ENCODE data around the gene AMBP. TPM values are rescaled to one million over a fixed set of nuclear protein-coding genes. Genes with fewer than 3 reads are reported as not detected.

Gene AMBP
- total and polyA plus RNA-seq, 2 of the 13 experiments (the other 11 are each of a cell fraction or from before 2014, with no cell fraction given): 1,510 to 2,580 TPM

DNA sequence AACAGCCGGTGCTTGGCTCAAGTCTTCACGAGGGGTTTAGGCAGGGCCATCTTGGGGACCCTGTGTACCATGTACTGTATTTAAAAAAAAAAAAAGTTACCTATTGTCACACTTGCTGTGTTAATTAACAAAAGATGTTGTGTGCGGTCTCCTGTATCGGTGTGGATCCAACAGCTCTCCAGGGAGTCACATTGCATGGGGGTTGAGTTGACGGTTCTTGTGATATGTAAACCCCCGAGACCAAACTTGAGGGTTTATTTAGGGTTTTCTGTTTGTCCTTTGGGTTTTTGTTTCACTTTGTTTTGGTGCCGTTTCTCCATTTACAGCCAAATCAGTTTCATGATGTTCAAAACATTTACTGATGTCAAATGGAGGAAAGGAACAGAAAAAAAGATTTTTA lies 22.2 kb downstream of the AMBP start (continued):
- TF ChIP-seq TCF12 (IDR thresholded peaks at IDR 0.05): no peak
- TF ChIP-seq TCF12 (CRISPR knock-in tag; IDR thresholded peaks at IDR 0.05): no peak
- TF ChIP-seq CBFB (CRISPR knock-in tag; IDR thresholded peaks at IDR 0.05): no peak
- TF ChIP-seq MED13 (CRISPR knock-in tag; IDR thresholded peaks at IDR 0.05): no peak
- no peak for TF ChIP-seq ZNF12 (CRISPR knock-in tag; IDR thresholded peaks at IDR 0.05)
- TF ChIP-seq KDM6A (CRISPR knock-in tag; IDR thresholded peaks at IDR 0.05; ENCODE audit: low read depth): no peak
- TF ChIP-seq ZNF788 (CRISPR knock-in tag; IDR thresholded peaks at IDR 0.05; ENCODE audit: borderline replicate concordance): no peak
- TF ChIP-seq ZNF101 (CRISPR knock-in tag; IDR thresholded peaks at IDR 0.05; ENCODE audit: borderline replicate concordance, low read depth): no peak
- TF ChIP-seq CBX5 (CRISPR knock-in tag; IDR thresholded peaks at IDR 0.05; ENCODE audit: borderline replicate concordance): no peak

GRCh38 chr9:114055061-114055460 lies 23.0 kb downstream of the AMBP start:
- CTCF ChIA-PET (ENCODE audit: low intra/inter-chr PET ratio, low total read pairs): no interaction called here
- Histone ChIP-seq H3K79me2 (ENCODE audit: insufficient read depth, low read length) (no peaks in the 10 kb centered on the region), H3K27me3 (ENCODE audit: control insufficient read depth in 1 of 2, insufficient read depth in 2 of 2, low read length in 2 of 2) (peaks cover 2 to 6% of the 10 kb centered on the region in 2 experiments; a peak in 3 of 5 replicates), H3K9me3 (ENCODE audit: low read length) (no peaks in the 10 kb centered on the region), H4K20me1 (ENCODE audit: insufficient read depth, low read length) (peaks cover 9% of the 10 kb centered on the region), H2AFZ (ENCODE audit: low read length) (no peak overlapping the region), H3K36me3 (replicated peaks in 1 of 2; ENCODE audit: control insufficient read depth in 1 of 2, insufficient read depth in 2 of 2, low read length in 2 of 2) (peaks cover 0 to 2% of the 10 kb centered on the region in 2 experiments; a peak in 1 of 5 replicates), H3K9ac (ENCODE audit: insufficient read depth, low read depth, low read length) (no peak overlapping the region), H3K4me1 (ENCODE audit: insufficient read depth, low read length) (peaks cover 29% of the 10 kb centered on the region), H3K4me3 (replicated peaks in 1 of 3; ENCODE audit: insufficient read depth in 1 of 3, low read depth in 2 of 3, low read length in 3 of 3) (no peak overlapping the region), H3K4me2 (ENCODE audit: low read depth, low read length) (no peak overlapping the region), H3K27ac (ENCODE audit: extremely low read length, insufficient read depth, low read length) (no peak overlapping the region)
- in situ Hi-C loops (cut with HindIII; ENCODE audit: extremely low pct_ligation_motif_present, low pct_unique_long_range_greater_than_20kb) (no loop called here), intact Hi-C loops (cut with micrococcal nuclease; ENCODE audit: unreplicated experiment) (no loop called here)
- 68% methylated on average over 3 of the region's 18 CpGs for WGBS (ENCODE audit: low lambda C conversion rate)
- POLR2A ChIA-PET: no interaction called here
- no peak for TF ChIP-seq IRX3 (CRISPR knock-in tag; IDR thresholded peaks at IDR 0.05; ENCODE audit: borderline replicate concordance, low read depth)
- TF ChIP-seq CHD2 (IDR thresholded peaks at IDR 0.05; ENCODE audit: low read depth, low read length): no peak
- no peak for TF ChIP-seq ZNF331 (CRISPR knock-in tag; IDR thresholded peaks at IDR 0.05)
- TF ChIP-seq, protein P1, sequence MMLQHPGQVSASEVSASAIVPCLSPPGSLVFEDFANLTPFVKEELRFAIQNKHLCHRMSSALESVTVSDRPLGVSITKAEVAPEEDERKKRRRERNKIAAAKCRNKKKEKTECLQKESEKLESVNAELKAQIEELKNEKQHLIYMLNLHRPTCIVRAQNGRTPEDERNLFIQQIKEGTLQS (CRISPR knock-in tag; IDR thresholded peaks at IDR 0.05): no peak
- no peak for TF ChIP-seq ZNF232 (CRISPR knock-in tag; IDR thresholded peaks at IDR 0.05; ENCODE audit: borderline replicate concordance)
- no peak for TF ChIP-seq MLX (CRISPR knock-in tag; IDR thresholded peaks at IDR 0.05)
- TF ChIP-seq NR0B2 (CRISPR knock-in tag; IDR thresholded peaks at IDR 0.05): no peak
- TF ChIP-seq ZSCAN29 (CRISPR knock-in tag; conservative IDR thresholded peaks at IDR 0.05): no peak
- no peak for TF ChIP-seq NAIF1 (CRISPR knock-in tag; IDR thresholded peaks at IDR 0.05; ENCODE audit: borderline replicate concordance)
- TF ChIP-seq SNRNP70 (IDR thresholded peaks at IDR 0.05; ENCODE audit: low read depth, low read length): no peak
- TF ChIP-seq, protein P2, sequence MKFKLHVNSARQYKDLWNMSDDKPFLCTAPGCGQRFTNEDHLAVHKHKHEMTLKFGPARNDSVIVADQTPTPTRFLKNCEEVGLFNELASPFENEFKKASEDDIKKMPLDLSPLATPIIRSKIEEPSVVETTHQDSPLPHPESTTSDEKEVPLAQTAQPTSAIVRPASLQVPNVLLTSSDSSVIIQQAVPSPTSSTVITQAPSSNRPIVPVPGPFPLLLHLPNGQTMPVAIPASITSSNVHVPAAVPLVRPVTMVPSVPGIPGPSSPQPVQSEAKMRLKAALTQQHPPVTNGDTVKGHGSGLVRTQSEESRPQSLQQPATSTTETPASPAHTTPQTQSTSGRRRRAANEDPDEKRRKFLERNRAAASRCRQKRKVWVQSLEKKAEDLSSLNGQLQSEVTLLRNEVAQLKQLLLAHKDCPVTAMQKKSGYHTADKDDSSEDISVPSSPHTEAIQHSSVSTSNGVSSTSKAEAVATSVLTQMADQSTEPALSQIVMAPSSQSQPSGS (CRISPR knock-in tag; IDR thresholded peaks at IDR 0.05): no peak
- TF ChIP-seq ATF1 (CRISPR knock-in tag; IDR thresholded peaks at IDR 0.05): no peak
- no peak for TF ChIP-seq MYNN (CRISPR knock-in tag; IDR thresholded peaks at IDR 0.05; ENCODE audit: low read depth)
- TF ChIP-seq PCBP1 (IDR thresholded peaks at IDR 0.05; ENCODE audit: borderline replicate concordance, low read depth, low read length): no peak
- no peak for TF ChIP-seq ELF1 (CRISPR knock-in tag; IDR thresholded peaks at IDR 0.05)
- no peak for TF ChIP-seq ZNF556 (CRISPR knock-in tag; IDR thresholded peaks at IDR 0.05; ENCODE audit: borderline replicate concordance)
- TF ChIP-seq POLR2G (IDR thresholded peaks at IDR 0.05; ENCODE audit: low read depth, low read length): no peak
- no peak for DNase-seq (ENCODE audit: low spot score)
- BruUV-seq (replicated peaks): no TSS peak
- no peak for ATAC-seq
- FAIRE-seq: no peak
